Measurements from ENCODE around the gene PTGFRN.

DNA sequence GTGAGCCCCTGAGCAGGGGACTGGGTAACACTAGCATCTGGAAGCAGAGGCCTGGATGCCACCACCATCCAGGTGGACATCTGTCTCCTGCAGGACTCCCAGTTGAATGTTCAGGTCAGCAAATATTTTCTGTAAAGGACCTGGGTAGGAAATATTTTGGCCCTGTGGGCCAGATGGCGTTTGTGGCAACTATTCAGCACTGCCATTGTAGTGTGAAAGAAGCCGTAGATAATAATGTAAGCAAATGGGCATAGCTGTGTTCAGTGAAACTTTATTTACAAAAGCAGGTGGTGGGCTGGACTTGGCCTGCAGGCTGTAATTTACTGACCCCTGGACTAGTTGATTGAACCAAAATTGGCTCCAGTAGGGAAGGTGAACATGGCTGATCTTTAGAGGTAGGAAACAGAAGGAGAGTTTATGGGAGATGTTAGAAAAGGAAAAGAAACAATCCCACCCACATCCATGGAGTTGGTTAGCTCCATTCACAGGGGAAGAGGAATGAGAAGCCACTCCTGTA, 71.9 kb downstream of the PTGFRN start:
- TF ChIP-seq, protein P1, sequence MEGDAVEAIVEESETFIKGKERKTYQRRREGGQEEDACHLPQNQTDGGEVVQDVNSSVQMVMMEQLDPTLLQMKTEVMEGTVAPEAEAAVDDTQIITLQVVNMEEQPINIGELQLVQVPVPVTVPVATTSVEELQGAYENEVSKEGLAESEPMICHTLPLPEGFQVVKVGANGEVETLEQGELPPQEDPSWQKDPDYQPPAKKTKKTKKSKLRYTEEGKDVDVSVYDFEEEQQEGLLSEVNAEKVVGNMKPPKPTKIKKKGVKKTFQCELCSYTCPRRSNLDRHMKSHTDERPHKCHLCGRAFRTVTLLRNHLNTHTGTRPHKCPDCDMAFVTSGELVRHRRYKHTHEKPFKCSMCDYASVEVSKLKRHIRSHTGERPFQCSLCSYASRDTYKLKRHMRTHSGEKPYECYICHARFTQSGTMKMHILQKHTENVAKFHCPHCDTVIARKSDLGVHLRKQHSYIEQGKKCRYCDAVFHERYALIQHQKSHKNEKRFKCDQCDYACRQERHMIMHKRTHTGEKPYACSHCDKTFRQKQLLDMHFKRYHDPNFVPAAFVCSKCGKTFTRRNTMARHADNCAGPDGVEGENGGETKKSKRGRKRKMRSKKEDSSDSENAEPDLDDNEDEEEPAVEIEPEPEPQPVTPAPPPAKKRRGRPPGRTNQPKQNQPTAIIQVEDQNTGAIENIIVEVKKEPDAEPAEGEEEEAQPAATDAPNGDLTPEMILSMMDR (IDR thresholded peaks at IDR 0.05), result no peak
- no peak for TF ChIP-seq EZH2 (IDR thresholded peaks at IDR 0.05)
